HG02884 (cell line): Measurements from ENCODE around the gene TEX51.

Source experiments
- ATAC-seq: cut with Tn5 transposase; IDR thresholded peaks from one replicate; pipeline ENCODE4 v1.9.1; 2021; ENCODE audit warnings: mild to moderate bottlenecking, moderate library complexity; ENCODE audit not compliant: unreplicated experiment

TEX51 gene

GRCh38 chr2:126946318-126947102 is 47.8 kb downstream of the TEX51 start:
- no peak for ATAC-seq

- no peak for ATAC-seq
These were observed 48.4 kb downstream of the TEX51 start for GRCh38 chr2:126947103-126947429.

DNA sequence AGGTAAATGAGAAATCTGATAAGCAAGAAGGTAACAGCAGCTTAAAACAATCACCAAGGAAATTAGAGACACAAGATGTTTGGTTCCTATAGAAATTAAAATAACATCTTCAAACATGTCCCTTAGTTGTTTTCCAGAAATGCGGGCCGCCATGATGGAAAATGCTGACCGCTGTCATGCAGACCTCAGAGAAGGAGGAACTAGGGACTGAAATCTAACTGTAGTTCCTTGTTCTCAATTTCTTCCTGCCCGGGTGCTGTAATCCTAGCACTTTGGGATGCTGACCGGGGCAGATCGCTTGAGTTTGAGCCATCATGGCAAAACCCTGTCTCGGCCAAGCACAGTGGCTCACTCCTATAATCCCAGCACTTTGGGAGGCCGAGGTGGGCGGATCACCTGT is 51.1 kb downstream of the TEX51 start:
- ATAC-seq = no peak

- no peak for ATAC-seq
These were observed 51.8 kb downstream of the TEX51 start for GRCh38 chr2:126950504-126950903.
